Right renal cortex interstitium (tissue), 3 donors: ENCODE measurements around the gene ELOVL4. TPM values are rescaled to one million over a fixed set of nuclear protein-coding genes. Genes with fewer than 3 reads are reported as not detected.

Source experiments
- polyA plus RNA-seq, 3 donors: library from polyadenylated mRNA; unstranded; fragments of 120-200 nt; gene quantifications; one replicate each; pipeline ENCODE4 v1.2.1, GENCODE V29; 2013; ENCODE audit not compliant: insufficient read length in 3 of 3

Gene ELOVL4
- polyA plus RNA-seq, 3 donors: 3.2 to 4.1 (median 3.5) TPM

Other genes with a start within 250 kb of the ELOVL4 start
- 10 to 100 TPM; 22.4 to 25.8 (median 23.6) TPM for gene TTK, start 57.1 kb upstream of the ELOVL4 start, polyA plus RNA-seq
- 10 to 100 TPM; 29.7 to 33.9 (median 32.2) TPM for gene BCKDHB, start 159.1 kb upstream of the ELOVL4 start, polyA plus RNA-seq